Measurements from ENCODE around the gene IGFLR1.

Gene IGFLR1

DNA sequence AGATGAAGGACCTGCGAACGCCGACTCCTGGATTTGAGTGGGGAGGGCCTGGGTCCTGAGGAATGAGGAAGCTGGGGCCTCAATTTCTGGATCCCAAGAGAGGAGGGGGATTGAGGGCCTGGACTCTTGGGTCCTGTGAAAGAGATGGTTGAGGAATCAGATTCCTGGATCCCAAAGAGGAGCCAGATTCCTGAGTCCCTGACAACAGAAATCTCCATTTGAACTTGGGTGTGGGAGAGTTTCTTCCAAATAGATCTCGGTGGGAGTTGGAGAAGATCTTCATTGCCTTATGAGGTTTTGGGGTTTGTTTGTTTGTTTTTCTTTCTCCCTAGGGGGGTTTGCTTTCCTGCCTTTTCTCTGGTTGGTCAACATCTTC, 3.8 kb upstream of the IGFLR1 start:
- ATAC-seq: no peak
- no peak for TF ChIP-seq TOX (CRISPR knock-in tag; IDR thresholded peaks at IDR 0.05; ENCODE audit: borderline replicate concordance)
- TF ChIP-seq BACH2 (CRISPR knock-in tag; IDR thresholded peaks at IDR 0.05; ENCODE audit: borderline replicate concordance): no peak
- no peak for TF ChIP-seq ZC3H10 (CRISPR knock-in tag; IDR thresholded peaks at IDR 0.05)
- TF ChIP-seq ZFP30 (CRISPR knock-in tag; IDR thresholded peaks at IDR 0.05): no peak
- no peak for TF ChIP-seq GLIS3 (CRISPR knock-in tag; IDR thresholded peaks at IDR 0.05)
- TF ChIP-seq, protein P1, sequence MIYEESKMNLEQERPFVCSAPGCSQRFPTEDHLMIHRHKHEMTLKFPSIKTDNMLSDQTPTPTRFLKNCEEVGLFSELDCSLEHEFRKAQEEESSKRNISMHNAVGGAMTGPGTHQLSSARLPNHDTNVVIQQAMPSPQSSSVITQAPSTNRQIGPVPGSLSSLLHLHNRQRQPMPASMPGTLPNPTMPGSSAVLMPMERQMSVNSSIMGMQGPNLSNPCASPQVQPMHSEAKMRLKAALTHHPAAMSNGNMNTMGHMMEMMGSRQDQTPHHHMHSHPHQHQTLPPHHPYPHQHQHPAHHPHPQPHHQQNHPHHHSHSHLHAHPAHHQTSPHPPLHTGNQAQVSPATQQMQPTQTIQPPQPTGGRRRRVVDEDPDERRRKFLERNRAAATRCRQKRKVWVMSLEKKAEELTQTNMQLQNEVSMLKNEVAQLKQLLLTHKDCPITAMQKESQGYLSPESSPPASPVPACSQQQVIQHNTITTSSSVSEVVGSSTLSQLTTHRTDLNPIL (CRISPR knock-in tag; IDR thresholded peaks at IDR 0.05; ENCODE audit: low read depth): no peak
- no peak for TF ChIP-seq OSR1 (CRISPR knock-in tag; IDR thresholded peaks at IDR 0.05)

- TF ChIP-seq, protein P2, sequence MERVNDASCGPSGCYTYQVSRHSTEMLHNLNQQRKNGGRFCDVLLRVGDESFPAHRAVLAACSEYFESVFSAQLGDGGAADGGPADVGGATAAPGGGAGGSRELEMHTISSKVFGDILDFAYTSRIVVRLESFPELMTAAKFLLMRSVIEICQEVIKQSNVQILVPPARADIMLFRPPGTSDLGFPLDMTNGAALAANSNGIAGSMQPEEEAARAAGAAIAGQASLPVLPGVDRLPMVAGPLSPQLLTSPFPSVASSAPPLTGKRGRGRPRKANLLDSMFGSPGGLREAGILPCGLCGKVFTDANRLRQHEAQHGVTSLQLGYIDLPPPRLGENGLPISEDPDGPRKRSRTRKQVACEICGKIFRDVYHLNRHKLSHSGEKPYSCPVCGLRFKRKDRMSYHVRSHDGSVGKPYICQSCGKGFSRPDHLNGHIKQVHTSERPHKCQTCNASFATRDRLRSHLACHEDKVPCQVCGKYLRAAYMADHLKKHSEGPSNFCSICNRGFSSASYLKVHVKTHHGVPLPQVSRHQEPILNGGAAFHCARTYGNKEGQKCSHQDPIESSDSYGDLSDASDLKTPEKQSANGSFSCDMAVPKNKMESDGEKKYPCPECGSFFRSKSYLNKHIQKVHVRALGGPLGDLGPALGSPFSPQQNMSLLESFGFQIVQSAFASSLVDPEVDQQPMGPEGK (CRISPR knock-in tag; IDR thresholded peaks at IDR 0.05; ENCODE audit: borderline replicate concordance): no peak
- no peak for TF ChIP-seq RARB (CRISPR knock-in tag; IDR thresholded peaks at IDR 0.05)
- TF ChIP-seq, protein P3, sequence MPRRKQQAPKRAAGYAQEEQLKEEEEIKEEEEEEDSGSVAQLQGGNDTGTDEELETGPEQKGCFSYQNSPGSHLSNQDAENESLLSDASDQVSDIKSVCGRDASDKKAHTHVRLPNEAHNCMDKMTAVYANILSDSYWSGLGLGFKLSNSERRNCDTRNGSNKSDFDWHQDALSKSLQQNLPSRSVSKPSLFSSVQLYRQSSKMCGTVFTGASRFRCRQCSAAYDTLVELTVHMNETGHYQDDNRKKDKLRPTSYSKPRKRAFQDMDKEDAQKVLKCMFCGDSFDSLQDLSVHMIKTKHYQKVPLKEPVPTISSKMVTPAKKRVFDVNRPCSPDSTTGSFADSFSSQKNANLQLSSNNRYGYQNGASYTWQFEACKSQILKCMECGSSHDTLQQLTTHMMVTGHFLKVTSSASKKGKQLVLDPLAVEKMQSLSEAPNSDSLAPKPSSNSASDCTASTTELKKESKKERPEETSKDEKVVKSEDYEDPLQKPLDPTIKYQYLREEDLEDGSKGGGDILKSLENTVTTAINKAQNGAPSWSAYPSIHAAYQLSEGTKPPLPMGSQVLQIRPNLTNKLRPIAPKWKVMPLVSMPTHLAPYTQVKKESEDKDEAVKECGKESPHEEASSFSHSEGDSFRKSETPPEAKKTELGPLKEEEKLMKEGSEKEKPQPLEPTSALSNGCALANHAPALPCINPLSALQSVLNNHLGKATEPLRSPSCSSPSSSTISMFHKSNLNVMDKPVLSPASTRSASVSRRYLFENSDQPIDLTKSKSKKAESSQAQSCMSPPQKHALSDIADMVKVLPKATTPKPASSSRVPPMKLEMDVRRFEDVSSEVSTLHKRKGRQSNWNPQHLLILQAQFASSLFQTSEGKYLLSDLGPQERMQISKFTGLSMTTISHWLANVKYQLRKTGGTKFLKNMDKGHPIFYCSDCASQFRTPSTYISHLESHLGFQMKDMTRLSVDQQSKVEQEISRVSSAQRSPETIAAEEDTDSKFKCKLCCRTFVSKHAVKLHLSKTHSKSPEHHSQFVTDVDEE (CRISPR knock-in tag; IDR thresholded peaks at IDR 0.05): no peak
- no peak for TF ChIP-seq ARNTL (CRISPR knock-in tag; IDR thresholded peaks at IDR 0.05; ENCODE audit: borderline replicate concordance, low read depth)
- no peak for TF ChIP-seq TOX (CRISPR knock-in tag; IDR thresholded peaks at IDR 0.05; ENCODE audit: borderline replicate concordance)
- TF ChIP-seq ZFP3 (CRISPR knock-in tag; IDR thresholded peaks at IDR 0.05): no peak
- TF ChIP-seq ISL1 (CRISPR knock-in tag; IDR thresholded peaks at IDR 0.05): no peak
- no peak for TF ChIP-seq ZNF565 (CRISPR knock-in tag; conservative IDR thresholded peaks at IDR 0.05; ENCODE audit: low read depth)
- no peak for TF ChIP-seq ZC3H10 (CRISPR knock-in tag; IDR thresholded peaks at IDR 0.05)
- no peak for TF ChIP-seq TCF4 (CRISPR knock-in tag; IDR thresholded peaks at IDR 0.05; ENCODE audit: borderline replicate concordance)
- TF ChIP-seq PPARA (CRISPR knock-in tag; IDR thresholded peaks at IDR 0.05; ENCODE audit: borderline replicate concordance): no peak
- TF ChIP-seq ZNF8 (CRISPR knock-in tag; IDR thresholded peaks at IDR 0.05): no peak
- TF ChIP-seq, protein P1 (CRISPR knock-in tag; IDR thresholded peaks at IDR 0.05; ENCODE audit: low read depth): no peak
- no peak for TF ChIP-seq CSRNP3 (CRISPR knock-in tag; IDR thresholded peaks at IDR 0.05)
- no peak for TF ChIP-seq OSR1 (CRISPR knock-in tag; IDR thresholded peaks at IDR 0.05)
- no peak for TF ChIP-seq POU6F1 (CRISPR knock-in tag; IDR thresholded peaks at IDR 0.05; ENCODE audit: borderline replicate concordance, low read depth)
- no peak for TF ChIP-seq GLIS3 (CRISPR knock-in tag; IDR thresholded peaks at IDR 0.05)
- no peak for TF ChIP-seq ZNF70 (CRISPR knock-in tag; IDR thresholded peaks at IDR 0.05)
- ATAC-seq: peak; percentile 63
Measured at GRCh38 chr19:35745328-35746086, 3.3 kb upstream of the IGFLR1 start, which contains the start of the genes PSENEN and U2AF1L4. TSS of gene PSENEN (plus strand) at chr19:35745651. CDS start at chr19:35745931, 280 bp downstream. TSS of gene U2AF1L4 (minus strand) at chr19:35745418. CDS start at chr19:35745391, 27 bp downstream.

Data from SK-N-SH treated with all-trans-retinoic acid at 6 μM for 48 hours (cell line).